ENCODE results near the gene PKNOX2.

Gene PKNOX2

GRCh38 chr11:125371431-125371935, 206.9 kb downstream of the PKNOX2 start:
- no peak overlapping the region for H3K4me3 ChIP-seq (replicated peaks in 1 of 2; ENCODE audit: low read depth in 2 of 2, low read length in 2 of 2)
- DNase-seq (ENCODE audit: low read depth in 2 of 2) = no peak
- no peak for TF ChIP-seq CTCF (IDR thresholded peaks at IDR 0.05; ENCODE audit: low read depth, low read length)

- TF ChIP-seq CTCF (IDR thresholded peaks at IDR 0.05; ENCODE audit: low read depth, low read length) = no peak
- DNase-seq (ENCODE audit: low read depth in 2 of 2) = no peak
- H3K4me3 ChIP-seq (replicated peaks in 1 of 2; ENCODE audit: low read depth in 2 of 2, low read length in 2 of 2) = no peak overlapping the region
Measured at GRCh38 chr11:125372088-125372487, 207.5 kb downstream of the PKNOX2 start.

GRCh38 chr11:125372911-125373310, 208.4 kb downstream of the PKNOX2 start:
- no peak for DNase-seq (ENCODE audit: low read depth in 2 of 2)
- TF ChIP-seq CTCF (IDR thresholded peaks at IDR 0.05; ENCODE audit: low read depth, low read length) = no peak
- no peak overlapping the region for H3K4me3 ChIP-seq (replicated peaks in 1 of 2; ENCODE audit: low read depth in 2 of 2, low read length in 2 of 2)

- no peak overlapping the region for H3K4me3 ChIP-seq (replicated peaks in 1 of 2; ENCODE audit: low read depth in 2 of 2, low read length in 2 of 2)
- DNase-seq (ENCODE audit: low read depth in 2 of 2) = peak; percentile 50 to 62
- TF ChIP-seq CTCF (IDR thresholded peaks at IDR 0.05; ENCODE audit: low read depth, low read length) = no peak
Measured at GRCh38 chr11:125373426-125374391, 209.2 kb downstream of the PKNOX2 start.

- DNase-seq (ENCODE audit: low read depth in 2 of 2) = no peak
- TF ChIP-seq CTCF (IDR thresholded peaks at IDR 0.05; ENCODE audit: low read depth, low read length) = no peak
- no peak overlapping the region for H3K4me3 ChIP-seq (replicated peaks in 1 of 2; ENCODE audit: low read depth in 2 of 2, low read length in 2 of 2)
Measured at GRCh38 chr11:125374398-125374797, 209.8 kb downstream of the PKNOX2 start.

GRCh38 chr11:125375146-125375545, 210.6 kb downstream of the PKNOX2 start:
- TF ChIP-seq CTCF (IDR thresholded peaks at IDR 0.05; ENCODE audit: low read depth, low read length) = no peak
- DNase-seq (ENCODE audit: low read depth in 2 of 2) = no peak
- no peak overlapping the region for H3K4me3 ChIP-seq (replicated peaks in 1 of 2; ENCODE audit: low read depth in 2 of 2, low read length in 2 of 2)

All from cardiac fibroblast (primary cell).